HepG2 (cell line): Measurements from ENCODE around the gene IP6K1. TPM values are rescaled to one million over a fixed set of nuclear protein-coding genes. Genes with fewer than 3 reads are reported as not detected.

ENCODE experiments used
- GTF3A ChIP-seq: sonication (generic); formaldehyde crosslinking; conservative IDR thresholded peaks from 2 replicates; pipeline ENCODE4 v1.4.0; 2020; ENCODE audit warnings: mild to moderate bottlenecking, missing genetic modification reagents
- HMGXB3 ChIP-seq: sonication (generic); formaldehyde crosslinking; IDR thresholded peaks from 2 replicates; pipeline ENCODE4 v1.4.0; 2020; ENCODE audit warnings: missing genetic modification reagents, borderline replicate concordance
- KDM1A ChIP-seq: IDR thresholded peaks from 2 replicates; pipeline ENCODE4 v1.6.1; 2016; ENCODE audit warnings: missing compliant biosample characterization
- MLLT10 ChIP-seq: sonication (generic); formaldehyde crosslinking; IDR thresholded peaks from 2 replicates; pipeline ENCODE4 v1.4.0; 2020; ENCODE audit warnings: missing genetic modification reagents
- NFKB2 ChIP-seq: sonication (generic); formaldehyde crosslinking; IDR thresholded peaks from 2 replicates; pipeline ENCODE4 v1.4.0; 2020; ENCODE audit warnings: missing genetic modification reagents, borderline replicate concordance
- NFKBIZ ChIP-seq: IDR thresholded peaks from 2 replicates; pipeline ENCODE4 v1.6.1; 2018; ENCODE audit warnings: missing genetic modification reagents, missing compliant biosample characterization
- NFYB ChIP-seq: sonication (generic); formaldehyde crosslinking; IDR thresholded peaks from 2 replicates; pipeline ENCODE4 v1.4.0; 2020; ENCODE audit warnings: missing genetic modification reagents
- NR2C2 ChIP-seq: sonication (generic); formaldehyde crosslinking; IDR thresholded peaks from 2 replicates; pipeline ENCODE4 v1.4.0; 2020; ENCODE audit warnings: missing genetic modification reagents, mild to moderate bottlenecking, moderate library complexity, borderline replicate concordance
- SIX4 ChIP-seq: sonication (generic); formaldehyde crosslinking; IDR thresholded peaks from 2 replicates; pipeline ENCODE4 v1.4.0; 2020; ENCODE audit warnings: missing genetic modification reagents
- SSRP1 ChIP-seq: IDR thresholded peaks from 2 replicates; pipeline ENCODE4 v1.6.1; 2016; ENCODE audit warnings: control low read depth
- YEATS4 ChIP-seq: sonication (generic); formaldehyde crosslinking; IDR thresholded peaks from 2 replicates; pipeline ENCODE4 v1.4.0; 2020; ENCODE audit warnings: missing genetic modification reagents, borderline replicate concordance
- ZMAT5 ChIP-seq: sonication (generic); formaldehyde crosslinking; IDR thresholded peaks from 2 replicates; pipeline ENCODE4 v1.5.0; 2020; ENCODE audit warnings: mild to moderate bottlenecking, low read depth, missing genetic modification reagents, borderline replicate concordance
- ZMYM3 ChIP-seq: sonication (generic); formaldehyde crosslinking; IDR thresholded peaks from 2 replicates; pipeline ENCODE4 v1.5.1; 2020; ENCODE audit warnings: mild to moderate bottlenecking, missing genetic modification reagents
- ZNF101 ChIP-seq: sonication (generic); formaldehyde crosslinking; IDR thresholded peaks from 2 replicates; pipeline ENCODE4 v1.4.0; 2020; ENCODE audit warnings: mild to moderate bottlenecking, low read depth, missing genetic modification reagents, borderline replicate concordance
- ZNF335 ChIP-seq: sonication (generic); formaldehyde crosslinking; IDR thresholded peaks from 2 replicates; pipeline ENCODE4 v1.4.0; 2020; ENCODE audit warnings: missing genetic modification reagents
- ZNF343 ChIP-seq: sonication (generic); formaldehyde crosslinking; IDR thresholded peaks from 2 replicates; pipeline ENCODE4 v1.4.0; 2020; ENCODE audit warnings: mild to moderate bottlenecking, missing genetic modification reagents
- ZNF644 ChIP-seq: IDR thresholded peaks from 2 replicates; pipeline ENCODE4 v1.6.1; 2016; ENCODE audit warnings: low read depth
- ZNF878 ChIP-seq: sonication (generic); formaldehyde crosslinking; IDR thresholded peaks from 2 replicates; pipeline ENCODE4 v1.8.1; 2023; ENCODE audit warnings: mild to moderate bottlenecking, missing genetic modification reagents, moderate library complexity
- polyA plus RNA-seq, 8 experiments: library from polyadenylated mRNA; depleted of rRNA in 3 of 8; stranded (reverse) in 7 of 8; unstranded in 1 of 8; fragments of >200 nt; fragmentation: Illumina TruSeq in 4 of 8; extraction: Trizol in 4 of 8; gene quantifications; 2 replicates each; pipeline versions ENCODE4 v1.2.1 to v1.2.3, GENCODE V29; 2011 to 2016; ENCODE audit warnings: low read depth in 4 of 8, missing spikeins in 1 of 8, mixed read lengths in 1 of 8; ENCODE audit not compliant: insufficient read depth in 1 of 8
- total RNA-seq, 5 experiments: library from RNA; depleted of rRNA; stranded (reverse); fragments of >200 nt; fragmentation: Illumina TruSeq; extraction: Trizol; gene quantifications; 2 replicates each; pipeline ENCODE4 v1.2.3, GENCODE V29; 2016; ENCODE audit warnings: low read depth in 1 of 5
- TF ChIP-seq, protein P1 (sequence below): sonication (generic); formaldehyde crosslinking; IDR thresholded peaks from 2 replicates; pipeline ENCODE4 v1.8.1; 2023; ENCODE audit warnings: mild to moderate bottlenecking, moderate library complexity, missing genetic modification reagents
- TF ChIP-seq, protein P2 (sequence below): sonication (generic); formaldehyde crosslinking; IDR thresholded peaks from 2 replicates; pipeline ENCODE4 v1.8.1; 2023; ENCODE audit warnings: mild to moderate bottlenecking, missing genetic modification reagents, borderline replicate concordance
- TF ChIP-seq, protein P3 (sequence below): sonication (generic); formaldehyde crosslinking; IDR thresholded peaks from 2 replicates; pipeline ENCODE4 v1.5.0; 2020; ENCODE audit warnings: mild to moderate bottlenecking, missing genetic modification reagents

IP6K1 gene
- total and polyA plus RNA-seq, 2 of the 13 experiments (the other 11 are each of a cell fraction or from before 2014, with no cell fraction given): 17.7 to 29.7 TPM

GRCh38 chr3:49723628-49724551, 62.5 kb downstream of the IP6K1 start, which contains the start of gene GMPPB (continued):
- TF ChIP-seq GTF3A (CRISPR knock-in tag) (no peak; the same call in 1 of the 2 replicates), HMGXB3 (CRISPR knock-in tag) (no peak), KDM1A (CRISPR knock-in tag) (no peak), ZNF644 (no peak), SSRP1 (CRISPR knock-in tag) (no peak), YEATS4 (CRISPR knock-in tag) (peak; percentile 90), SIX4 (CRISPR knock-in tag) (no peak), ZNF335 (CRISPR knock-in tag) (no peak; the same call in 1 of the 2 replicates), ZMAT5 (CRISPR knock-in tag) (no peak), NR2C2 (CRISPR knock-in tag) (peak; percentile 73), MLLT10 (CRISPR knock-in tag) (no peak), ZNF343 (no peak), ZNF101 (0 out of 2 replicates have a peak, but pooled peaks have one; percentile 22), ZMYM3 (CRISPR knock-in tag) (no peak), NFYB (CRISPR knock-in tag) (peak; percentile 94), ZNF878 (CRISPR knock-in tag) (peak; percentile 71; the same call in 1 of the 2 replicates), NFKB2 (0 out of 2 replicates have a peak, but pooled peaks have one; percentile 9), NFKBIZ (CRISPR knock-in tag) (no peak)
- TF ChIP-seq, protein P1, sequence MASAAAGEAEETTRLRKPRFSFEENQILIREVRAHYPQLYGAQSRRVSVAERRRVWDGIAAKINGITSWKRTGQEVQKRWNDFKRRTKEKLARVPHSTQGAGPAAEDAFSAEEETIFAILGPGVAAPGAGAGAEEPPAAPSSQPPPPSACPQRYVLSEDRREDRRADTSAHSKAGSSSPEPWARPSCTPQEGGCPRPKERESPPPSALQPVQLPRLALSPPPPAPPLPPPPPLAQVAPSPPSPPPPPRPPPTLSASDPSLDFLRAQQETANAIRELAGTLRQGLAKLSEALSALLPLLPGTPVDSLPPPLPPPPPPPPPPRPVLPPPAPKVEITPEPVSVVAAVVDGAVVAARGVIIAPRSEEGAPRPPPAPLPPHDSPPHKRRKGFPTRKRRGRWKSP: peak; percentile 91
- TF ChIP-seq, protein P2, sequence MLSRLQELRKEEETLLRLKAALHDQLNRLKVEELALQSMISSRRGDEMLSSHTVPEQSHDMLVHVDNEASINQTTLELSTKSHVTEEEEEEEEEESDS (CRISPR knock-in tag): no peak
- TF ChIP-seq, protein P3, sequence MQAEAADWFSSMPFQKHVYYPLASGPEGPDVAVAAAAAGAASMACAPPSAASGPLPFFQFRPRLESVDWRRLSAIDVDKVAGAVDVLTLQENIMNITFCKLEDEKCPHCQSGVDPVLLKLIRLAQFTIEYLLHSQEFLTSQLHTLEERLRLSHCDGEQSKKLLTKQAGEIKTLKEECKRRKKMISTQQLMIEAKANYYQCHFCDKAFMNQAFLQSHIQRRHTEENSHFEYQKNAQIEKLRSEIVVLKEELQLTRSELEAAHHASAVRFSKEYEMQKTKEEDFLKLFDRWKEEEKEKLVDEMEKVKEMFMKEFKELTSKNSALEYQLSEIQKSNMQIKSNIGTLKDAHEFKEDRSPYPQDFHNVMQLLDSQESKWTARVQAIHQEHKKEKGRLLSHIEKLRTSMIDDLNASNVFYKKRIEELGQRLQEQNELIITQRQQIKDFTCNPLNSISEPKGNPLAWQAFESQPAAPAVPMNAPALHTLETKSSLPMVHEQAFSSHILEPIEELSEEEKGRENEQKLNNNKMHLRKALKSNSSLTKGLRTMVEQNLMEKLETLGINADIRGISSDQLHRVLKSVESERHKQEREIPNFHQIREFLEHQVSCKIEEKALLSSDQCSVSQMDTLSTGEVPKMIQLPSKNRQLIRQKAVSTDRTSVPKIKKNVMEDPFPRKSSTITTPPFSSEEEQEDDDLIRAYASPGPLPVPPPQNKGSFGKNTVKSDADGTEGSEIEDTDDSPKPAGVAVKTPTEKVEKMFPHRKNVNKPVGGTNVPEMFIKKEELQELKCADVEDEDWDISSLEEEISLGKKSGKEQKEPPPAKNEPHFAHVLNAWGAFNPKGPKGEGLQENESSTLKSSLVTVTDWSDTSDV (CRISPR knock-in tag): no peak
